HepG2 (cell line): Measurements from ENCODE around the gene ILRUN. TPM values are rescaled to one million over a fixed set of nuclear protein-coding genes. Genes with fewer than 3 reads are reported as not detected.
A peak's percentile ranks its signal among the peaks of the same experiment; 100 is the strongest.

Source experiments
- ADNP ChIP-seq: sonication (generic); formaldehyde crosslinking; IDR thresholded peaks from 2 replicates; pipeline ENCODE4 v1.4.0; 2020; ENCODE audit warnings: missing genetic modification reagents
- ARNTL ChIP-seq: sonication (generic); formaldehyde crosslinking; IDR thresholded peaks from 2 replicates; pipeline ENCODE4 v1.4.0; 2020; ENCODE audit warnings: mild to moderate bottlenecking, missing genetic modification reagents
- BCL6 ChIP-seq: IDR thresholded peaks from 2 replicates; pipeline ENCODE4 v1.6.1; 2016; ENCODE audit warnings: missing genetic modification reagents, missing compliant biosample characterization
- CERS6 ChIP-seq: sonication (generic); formaldehyde crosslinking; IDR thresholded peaks from 2 replicates; pipeline ENCODE4 v1.5.0; 2020; ENCODE audit warnings: missing genetic modification reagents
- CREM ChIP-seq, 2 experiments: sonication (generic) in 1 of 2; formaldehyde crosslinking in 1 of 2; IDR thresholded peaks; 2 replicates each; pipeline versions ENCODE4 v1.4.0 to v1.6.1; 2016 to 2020; ENCODE audit warnings: antibody characterized with exemption in 1 of 2, mild to moderate bottlenecking in 1 of 2, missing genetic modification reagents in 1 of 2
- ETS1 ChIP-seq: sonication (generic); formaldehyde crosslinking; IDR thresholded peaks from 2 replicates; pipeline ENCODE4 v1.4.0; 2020; ENCODE audit warnings: missing genetic modification reagents
- ETV5 ChIP-seq: IDR thresholded peaks from 2 replicates; pipeline ENCODE4 v1.6.1; 2018; ENCODE audit warnings: missing biosample characterization, missing genetic modification reagents, inconsistent platforms, borderline replicate concordance
- GMEB2 ChIP-seq: IDR thresholded peaks from 2 replicates; pipeline ENCODE4 v1.6.1; 2016; ENCODE audit warnings: missing biosample characterization, missing genetic modification reagents, low read depth
- PCBP1 ChIP-seq: fragments of 200-400 bp; formaldehyde crosslinking; IDR thresholded peaks from 2 replicates; pipeline ENCODE4 v1.6.1; 2017; ENCODE audit warnings: mild to moderate bottlenecking, low read depth, low read length, borderline replicate concordance
- RBAK ChIP-seq: sonication (generic); formaldehyde crosslinking; IDR thresholded peaks from 2 replicates; pipeline ENCODE4 v1.5.1; 2020; ENCODE audit warnings: mild to moderate bottlenecking, missing genetic modification reagents
- SMARCE1 ChIP-seq: fragments of 450-650 bp; IDR thresholded peaks from 2 replicates; pipeline ENCODE4 v1.6.1; 2017; ENCODE audit warnings: borderline replicate concordance
- ZFP82 ChIP-seq: sonication (generic); formaldehyde crosslinking; IDR thresholded peaks from 2 replicates; pipeline ENCODE4 v1.5.1; 2020; ENCODE audit warnings: mild to moderate bottlenecking, missing genetic modification reagents, borderline replicate concordance
- ZNF414 ChIP-seq: sonication (generic); formaldehyde crosslinking; IDR thresholded peaks from 2 replicates; pipeline ENCODE4 v1.5.0; 2020; ENCODE audit warnings: missing genetic modification reagents
- ZNF446 ChIP-seq: sonication (generic); formaldehyde crosslinking; IDR thresholded peaks from 2 replicates; pipeline ENCODE4 v1.5.0; 2020; ENCODE audit warnings: mild to moderate bottlenecking, missing genetic modification reagents
- ZNF646 ChIP-seq: sonication (generic); formaldehyde crosslinking; IDR thresholded peaks from 2 replicates; pipeline ENCODE4 v1.9.0; 2021; ENCODE audit warnings: mild to moderate bottlenecking, missing genetic modification reagents
- ZNF672 ChIP-seq: sonication (generic); formaldehyde crosslinking; IDR thresholded peaks from 2 replicates; pipeline ENCODE4 v1.8.1; 2022; ENCODE audit warnings: missing genetic modification reagents
- ZNF891 ChIP-seq: sonication (generic); formaldehyde crosslinking; IDR thresholded peaks from 2 replicates; pipeline ENCODE4 v1.5.0; 2020; ENCODE audit warnings: mild to moderate bottlenecking, missing genetic modification reagents
- ZSCAN21 ChIP-seq: sonication (generic); formaldehyde crosslinking; IDR thresholded peaks from 2 replicates; pipeline ENCODE4 v1.8.0; 2022; ENCODE audit warnings: mild to moderate bottlenecking, missing genetic modification reagents, moderate library complexity, borderline replicate concordance
- ZZZ3 ChIP-seq: sonication (generic); formaldehyde crosslinking; IDR thresholded peaks from 2 replicates; pipeline ENCODE4 v1.4.0; 2020; ENCODE audit warnings: missing genetic modification reagents, mild to moderate bottlenecking, borderline replicate concordance
- polyA plus RNA-seq, 8 experiments: library from polyadenylated mRNA; depleted of rRNA in 3 of 8; stranded (reverse) in 7 of 8; unstranded in 1 of 8; fragments of >200 nt; fragmentation: Illumina TruSeq in 4 of 8; extraction: Trizol in 4 of 8; gene quantifications; 2 replicates each; pipeline versions ENCODE4 v1.2.1 to v1.2.3, GENCODE V29; 2011 to 2016; ENCODE audit warnings: low read depth in 4 of 8, missing spikeins in 1 of 8, mixed read lengths in 1 of 8; ENCODE audit not compliant: insufficient read depth in 1 of 8
- total RNA-seq, 5 experiments: library from RNA; depleted of rRNA; stranded (reverse); fragments of >200 nt; fragmentation: Illumina TruSeq; extraction: Trizol; gene quantifications; 2 replicates each; pipeline ENCODE4 v1.2.3, GENCODE V29; 2016; ENCODE audit warnings: low read depth in 1 of 5

Gene ILRUN
- total and polyA plus RNA-seq, 2 of the 13 experiments (the other 11 are each of a cell fraction or from before 2014, with no cell fraction given): 45.5 to 66.6 TPM

- TF ChIP-seq ZZZ3 (CRISPR knock-in tag) (no peak), ZNF414 (no peak), ZFP82 (CRISPR knock-in tag) (no peak), PCBP1 (no peak), CREM (IDR thresholded peaks at IDR 0.05) (no peak; the same call in 1 of the 2 replicates), CREM (CRISPR knock-in tag; IDR thresholded peaks at IDR 0.05) (no peak), CERS6 (CRISPR knock-in tag) (no peak), ZNF446 (CRISPR knock-in tag) (no peak), ZNF891 (CRISPR knock-in tag) (no peak), GMEB2 (no peak), SMARCE1 (no peak), ZNF646 (CRISPR knock-in tag) (no peak; the same call in 1 of the 2 replicates), ETS1 (no peak), BCL6 (CRISPR knock-in tag) (peak; percentile 61), ZNF672 (CRISPR knock-in tag) (no peak), ETV5 (CRISPR knock-in tag) (peak; percentile 46; the same call in 1 of the 2 replicates), ZSCAN21 (no peak), ADNP (CRISPR knock-in tag) (no peak), ARNTL (CRISPR knock-in tag) (no peak), RBAK (no peak)
These were observed 40.1 kb downstream of the ILRUN start (continued) for GRCh38 chr6:34656378-34657036.
